H1 (cell line): ENCODE data around the gene ZNF423.

Experiments
- CREB1 ChIP-seq: IDR thresholded peaks from 2 replicates; pipeline ENCODE4 v1.6.1; 2012; ENCODE audit warnings: inconsistent platforms
- JUND ChIP-seq: IDR thresholded peaks from 2 replicates; pipeline ENCODE4 v1.6.1; 2011; ENCODE audit warnings: mild to moderate bottlenecking, improper control_type of control experiment, low read length
- KDM5A ChIP-seq: fragments of 200-600 bp; IDR thresholded peaks from 2 replicates; pipeline ENCODE4 v1.7.1; 2012; ENCODE audit warnings: mild to moderate bottlenecking, low read length, inconsistent platforms, mixed read lengths
- MAX ChIP-seq: IDR thresholded peaks from 2 replicates; pipeline ENCODE4 v1.6.1; 2012; ENCODE audit warnings: inconsistent platforms
- NRF1 ChIP-seq: IDR thresholded peaks from 2 replicates; pipeline ENCODE4 v1.6.1; 2011; ENCODE audit warnings: mild to moderate bottlenecking, low read depth, low read length, improper control_type of control experiment
- POLR2A ChIP-seq, 2 experiments: IDR thresholded peaks; 1 replicate in 1 of 2; 2 replicates in 1 of 2; pipeline ENCODE4 v1.6.1; 2011; ENCODE audit warnings: low read depth in 2 of 2, low read length in 2 of 2, mild to moderate bottlenecking in 2 of 2; ENCODE audit errors: control extremely low read depth in 1 of 2
- POLR2AphosphoS5 ChIP-seq: IDR thresholded peaks from 2 replicates; pipeline ENCODE4 v1.6.1; 2011; ENCODE audit warnings: low read depth, low read length
- RAD21 ChIP-seq, 2 experiments: IDR thresholded peaks in 1 of 2; conservative IDR thresholded peaks in 1 of 2; 2 replicates each; pipeline ENCODE4 v1.6.1; 2011; ENCODE audit warnings: low read depth in 2 of 2, low read length in 2 of 2, improper control_type of control experiment in 1 of 2, inconsistent platforms in 1 of 2, mild to moderate bottlenecking in 1 of 2, moderate library complexity in 1 of 2
- TEAD4 ChIP-seq: IDR thresholded peaks from 2 replicates; pipeline ENCODE4 v1.6.1; 2012; ENCODE audit warnings: low read depth, low read length, inconsistent platforms, mixed read lengths
- TF ChIP-seq, protein P1 (sequence below), 3 experiments: IDR thresholded peaks; 1 replicate in 2 of 3; 2 replicates in 1 of 3; pipeline versions ENCODE4 v1.5.1 to v1.6.1; 2011; ENCODE audit warnings: low read length in 3 of 3, mild to moderate bottlenecking in 3 of 3, inconsistent platforms in 2 of 3, low read depth in 1 of 3, moderate library complexity in 1 of 3; ENCODE audit not compliant: insufficient read depth in 1 of 3; ENCODE audit errors: control extremely low read depth in 1 of 3
- TF ChIP-seq, protein P2 (sequence below): IDR thresholded peaks from 2 replicates; pipeline ENCODE4 v1.6.1; 2012; ENCODE audit warnings: low read length, inconsistent platforms

GRCh38 chr16:49809561-49809960 is 46.4 kb downstream of the ZNF423 start:
- no peak for TF ChIP-seq NRF1
- TF ChIP-seq KDM5A, result no peak
- TF ChIP-seq MAX, result no peak
- no peak for TF ChIP-seq CREB1
- TF ChIP-seq POLR2A (IDR thresholded peaks at IDR 0.05; ENCODE audit: control extremely low read depth in 1 of 2, low read depth in 2 of 2, low read length in 2 of 2), result no peak
- TF ChIP-seq, protein P1, sequence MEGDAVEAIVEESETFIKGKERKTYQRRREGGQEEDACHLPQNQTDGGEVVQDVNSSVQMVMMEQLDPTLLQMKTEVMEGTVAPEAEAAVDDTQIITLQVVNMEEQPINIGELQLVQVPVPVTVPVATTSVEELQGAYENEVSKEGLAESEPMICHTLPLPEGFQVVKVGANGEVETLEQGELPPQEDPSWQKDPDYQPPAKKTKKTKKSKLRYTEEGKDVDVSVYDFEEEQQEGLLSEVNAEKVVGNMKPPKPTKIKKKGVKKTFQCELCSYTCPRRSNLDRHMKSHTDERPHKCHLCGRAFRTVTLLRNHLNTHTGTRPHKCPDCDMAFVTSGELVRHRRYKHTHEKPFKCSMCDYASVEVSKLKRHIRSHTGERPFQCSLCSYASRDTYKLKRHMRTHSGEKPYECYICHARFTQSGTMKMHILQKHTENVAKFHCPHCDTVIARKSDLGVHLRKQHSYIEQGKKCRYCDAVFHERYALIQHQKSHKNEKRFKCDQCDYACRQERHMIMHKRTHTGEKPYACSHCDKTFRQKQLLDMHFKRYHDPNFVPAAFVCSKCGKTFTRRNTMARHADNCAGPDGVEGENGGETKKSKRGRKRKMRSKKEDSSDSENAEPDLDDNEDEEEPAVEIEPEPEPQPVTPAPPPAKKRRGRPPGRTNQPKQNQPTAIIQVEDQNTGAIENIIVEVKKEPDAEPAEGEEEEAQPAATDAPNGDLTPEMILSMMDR (IDR thresholded peaks at IDR 0.05; ENCODE audit: control extremely low read depth in 1 of 3, insufficient read depth in 1 of 3, low read depth in 1 of 3, low read length in 3 of 3), result no peak
- no peak for TF ChIP-seq TEAD4
- TF ChIP-seq POLR2AphosphoS5, result no peak
- TF ChIP-seq, protein P2, sequence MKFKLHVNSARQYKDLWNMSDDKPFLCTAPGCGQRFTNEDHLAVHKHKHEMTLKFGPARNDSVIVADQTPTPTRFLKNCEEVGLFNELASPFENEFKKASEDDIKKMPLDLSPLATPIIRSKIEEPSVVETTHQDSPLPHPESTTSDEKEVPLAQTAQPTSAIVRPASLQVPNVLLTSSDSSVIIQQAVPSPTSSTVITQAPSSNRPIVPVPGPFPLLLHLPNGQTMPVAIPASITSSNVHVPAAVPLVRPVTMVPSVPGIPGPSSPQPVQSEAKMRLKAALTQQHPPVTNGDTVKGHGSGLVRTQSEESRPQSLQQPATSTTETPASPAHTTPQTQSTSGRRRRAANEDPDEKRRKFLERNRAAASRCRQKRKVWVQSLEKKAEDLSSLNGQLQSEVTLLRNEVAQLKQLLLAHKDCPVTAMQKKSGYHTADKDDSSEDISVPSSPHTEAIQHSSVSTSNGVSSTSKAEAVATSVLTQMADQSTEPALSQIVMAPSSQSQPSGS, result no peak
- TF ChIP-seq JUND, result no peak
- TF ChIP-seq RAD21 (IDR thresholded peaks at IDR 0.05 in 1 of 2, conservative IDR thresholded peaks at IDR 0.05 in 1 of 2; ENCODE audit: low read depth in 2 of 2, low read length in 2 of 2), result no peak
